Measurements from ENCODE around the gene SENP7.

DNA sequence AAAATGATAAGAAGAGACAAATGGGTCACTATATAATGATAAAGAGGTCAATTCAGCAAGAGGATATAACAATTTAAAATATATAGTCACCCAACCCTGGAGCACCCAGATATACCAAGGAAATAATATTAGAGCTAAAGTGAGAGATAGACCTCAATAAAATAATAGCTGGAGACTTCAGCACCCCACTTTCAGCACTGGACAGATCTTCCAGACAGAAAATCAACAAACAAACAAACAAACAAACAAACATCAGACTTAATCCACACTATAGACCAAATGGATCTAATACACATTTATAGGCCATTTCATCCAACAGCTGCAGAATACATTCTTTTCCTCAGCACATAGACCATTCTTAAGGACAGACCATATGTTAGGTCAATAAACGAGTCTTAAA is 79.4 kb downstream of the SENP7 start:
- TF ChIP-seq, protein P1, sequence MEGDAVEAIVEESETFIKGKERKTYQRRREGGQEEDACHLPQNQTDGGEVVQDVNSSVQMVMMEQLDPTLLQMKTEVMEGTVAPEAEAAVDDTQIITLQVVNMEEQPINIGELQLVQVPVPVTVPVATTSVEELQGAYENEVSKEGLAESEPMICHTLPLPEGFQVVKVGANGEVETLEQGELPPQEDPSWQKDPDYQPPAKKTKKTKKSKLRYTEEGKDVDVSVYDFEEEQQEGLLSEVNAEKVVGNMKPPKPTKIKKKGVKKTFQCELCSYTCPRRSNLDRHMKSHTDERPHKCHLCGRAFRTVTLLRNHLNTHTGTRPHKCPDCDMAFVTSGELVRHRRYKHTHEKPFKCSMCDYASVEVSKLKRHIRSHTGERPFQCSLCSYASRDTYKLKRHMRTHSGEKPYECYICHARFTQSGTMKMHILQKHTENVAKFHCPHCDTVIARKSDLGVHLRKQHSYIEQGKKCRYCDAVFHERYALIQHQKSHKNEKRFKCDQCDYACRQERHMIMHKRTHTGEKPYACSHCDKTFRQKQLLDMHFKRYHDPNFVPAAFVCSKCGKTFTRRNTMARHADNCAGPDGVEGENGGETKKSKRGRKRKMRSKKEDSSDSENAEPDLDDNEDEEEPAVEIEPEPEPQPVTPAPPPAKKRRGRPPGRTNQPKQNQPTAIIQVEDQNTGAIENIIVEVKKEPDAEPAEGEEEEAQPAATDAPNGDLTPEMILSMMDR (IDR thresholded peaks at IDR 0.05; ENCODE audit: low read length) = no peak
- no peak for TF ChIP-seq EZH2 (IDR thresholded peaks at IDR 0.05; ENCODE audit: borderline replicate concordance, low read length)
